HFF-Myc (cell line): Measurements from ENCODE around the gene PLXNA3.
A peak's percentile ranks its signal among the peaks of the same experiment; 100 is the strongest.

Experiments used
- DNase-seq: peaks from one replicate; pipeline ENCODE4 v3.0.0-alpha.2; 2011; ENCODE audit warnings: low read depth; ENCODE audit errors: extremely low read depth
- H3K4me3 ChIP-seq: replicated peaks from 2 replicates; pipeline ENCODE4 v1.5.1; 2011; ENCODE audit warnings: low read depth, mild to moderate bottlenecking, control low read depth, low read length
- TF ChIP-seq, protein P1 (sequence below): IDR thresholded peaks from 2 replicates; pipeline ENCODE4 v1.5.1; 2012; ENCODE audit warnings: mild to moderate bottlenecking, low read depth, low read length, control low read depth; ENCODE audit errors: missing control alignments

PLXNA3 gene

DNA sequence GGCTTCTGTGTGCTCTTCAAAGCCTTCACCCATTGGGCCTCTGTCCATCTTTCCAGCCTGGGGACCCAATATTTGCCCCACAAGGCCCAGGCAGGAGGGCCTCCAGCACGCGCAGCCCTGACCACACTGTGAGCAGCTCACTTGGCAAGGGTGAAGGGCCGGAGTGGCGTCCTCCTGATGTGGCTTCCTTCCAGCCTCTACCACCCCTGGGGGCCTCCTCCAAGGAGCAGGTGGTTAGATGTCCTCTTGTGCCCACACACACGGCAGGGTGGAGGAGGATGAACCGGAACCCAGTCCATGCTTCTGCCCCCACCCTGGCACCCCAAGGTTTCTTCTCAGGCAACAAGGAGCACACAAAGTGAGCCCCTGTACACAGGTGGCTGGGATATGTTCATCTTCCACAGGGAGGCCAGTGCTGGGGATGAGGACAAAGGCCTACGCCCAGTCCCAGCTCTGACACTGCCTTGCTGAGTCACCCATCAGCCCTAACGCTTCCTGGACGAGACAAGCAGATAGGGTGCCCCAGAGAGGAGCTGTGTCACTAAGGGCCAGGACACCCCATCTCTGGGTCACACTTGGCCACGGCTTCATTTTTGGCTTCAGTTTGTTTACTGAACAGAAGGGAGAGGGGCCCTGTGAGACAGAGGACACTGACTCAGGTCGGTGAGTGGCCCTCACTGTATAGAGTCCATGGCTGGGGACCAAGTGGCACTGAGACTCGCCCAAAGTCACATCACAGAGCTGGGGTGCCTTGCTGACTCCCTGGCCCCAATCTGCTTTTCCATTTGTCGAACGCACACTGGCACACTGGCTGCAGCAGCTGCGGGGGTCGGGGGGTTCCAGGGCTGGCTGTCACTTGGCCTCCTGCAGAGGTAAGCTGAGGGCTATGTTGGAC, 26.4 kb downstream of the PLXNA3 start:
- no peak for DNase-seq
- TF ChIP-seq, protein P1, sequence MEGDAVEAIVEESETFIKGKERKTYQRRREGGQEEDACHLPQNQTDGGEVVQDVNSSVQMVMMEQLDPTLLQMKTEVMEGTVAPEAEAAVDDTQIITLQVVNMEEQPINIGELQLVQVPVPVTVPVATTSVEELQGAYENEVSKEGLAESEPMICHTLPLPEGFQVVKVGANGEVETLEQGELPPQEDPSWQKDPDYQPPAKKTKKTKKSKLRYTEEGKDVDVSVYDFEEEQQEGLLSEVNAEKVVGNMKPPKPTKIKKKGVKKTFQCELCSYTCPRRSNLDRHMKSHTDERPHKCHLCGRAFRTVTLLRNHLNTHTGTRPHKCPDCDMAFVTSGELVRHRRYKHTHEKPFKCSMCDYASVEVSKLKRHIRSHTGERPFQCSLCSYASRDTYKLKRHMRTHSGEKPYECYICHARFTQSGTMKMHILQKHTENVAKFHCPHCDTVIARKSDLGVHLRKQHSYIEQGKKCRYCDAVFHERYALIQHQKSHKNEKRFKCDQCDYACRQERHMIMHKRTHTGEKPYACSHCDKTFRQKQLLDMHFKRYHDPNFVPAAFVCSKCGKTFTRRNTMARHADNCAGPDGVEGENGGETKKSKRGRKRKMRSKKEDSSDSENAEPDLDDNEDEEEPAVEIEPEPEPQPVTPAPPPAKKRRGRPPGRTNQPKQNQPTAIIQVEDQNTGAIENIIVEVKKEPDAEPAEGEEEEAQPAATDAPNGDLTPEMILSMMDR, result no peak
- H3K4me3 ChIP-seq, result peak overlapping the region; percentile 51; the same call in 1 of the 2 replicates

GRCh38 chrX:154485150-154486051, 27.3 kb downstream of the PLXNA3 start:
- H3K4me3 ChIP-seq, result peak overlapping the region; percentile 51
- TF ChIP-seq, protein P1, result no peak
- no peak for DNase-seq

GRCh38 chrX:154486052-154486395, 27.9 kb downstream of the PLXNA3 start:
- peak overlapping the region; percentile 51 for H3K4me3 ChIP-seq
- TF ChIP-seq, protein P1, result no peak
- no peak for DNase-seq

- TF ChIP-seq, protein P1, result no peak
- no peak for DNase-seq
- H3K4me3 ChIP-seq, result peak within 1 kb of the TSS; percentile 51
Measured at GRCh38 chrX:154486396-154487207, 28.5 kb downstream of the PLXNA3 start, which contains the start of gene UBL4A. Gene UBL4A, minus strand, starts transcription at chrX:154486615. Its CDS starts 31 bp downstream, at chrX:154486584.

DNA sequence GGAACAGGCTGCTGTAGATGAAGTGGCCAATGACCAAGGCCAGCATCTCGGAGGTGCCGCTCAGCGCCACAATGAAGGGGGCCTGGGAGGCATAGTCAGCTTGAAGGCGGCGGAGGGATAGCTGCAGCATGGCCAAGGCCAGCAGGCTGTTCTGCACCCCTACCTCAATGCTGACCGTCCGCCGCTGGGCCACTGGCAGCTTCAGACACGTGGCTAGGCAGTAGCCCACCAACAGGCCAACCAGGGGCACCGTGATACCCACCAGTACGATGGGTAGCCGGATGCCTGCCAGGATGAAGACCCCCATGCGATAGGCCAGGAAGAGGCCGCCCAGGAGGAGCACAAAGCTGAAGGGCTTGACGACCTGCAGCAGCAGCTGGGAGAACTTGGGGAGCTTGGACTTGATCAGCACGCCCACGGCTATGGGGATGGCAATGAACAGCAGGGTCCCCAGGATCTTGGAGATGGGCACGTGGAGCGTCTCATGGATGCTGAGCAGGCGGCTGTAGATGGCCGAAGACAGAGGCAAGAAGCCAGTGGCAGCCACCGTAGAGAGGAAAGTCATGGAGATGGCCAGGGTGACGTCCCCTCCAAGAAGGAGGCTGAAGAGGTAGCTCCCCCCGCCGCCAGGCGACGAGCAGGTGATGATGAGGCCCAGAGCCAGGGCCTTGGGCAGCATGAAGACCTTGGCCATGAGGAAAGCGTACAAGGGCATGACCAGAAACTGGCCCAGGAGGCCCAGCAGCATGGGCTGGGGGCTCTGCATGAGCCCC, 29.6 kb downstream of the PLXNA3 start:
- H3K4me3 ChIP-seq, result no peak overlapping the region
- TF ChIP-seq, protein P1, result no peak
- DNase-seq, result no peak
